Measurements from ENCODE around the gene KRT73. TPM values are rescaled to one million over a fixed set of nuclear protein-coding genes. Genes with fewer than 3 reads are reported as not detected.

Gene KRT73
- total and polyA plus RNA-seq, 2 of the 8 experiments (the other 6 are each of a cell fraction or from before 2014, with no cell fraction given): not detected

DNA sequence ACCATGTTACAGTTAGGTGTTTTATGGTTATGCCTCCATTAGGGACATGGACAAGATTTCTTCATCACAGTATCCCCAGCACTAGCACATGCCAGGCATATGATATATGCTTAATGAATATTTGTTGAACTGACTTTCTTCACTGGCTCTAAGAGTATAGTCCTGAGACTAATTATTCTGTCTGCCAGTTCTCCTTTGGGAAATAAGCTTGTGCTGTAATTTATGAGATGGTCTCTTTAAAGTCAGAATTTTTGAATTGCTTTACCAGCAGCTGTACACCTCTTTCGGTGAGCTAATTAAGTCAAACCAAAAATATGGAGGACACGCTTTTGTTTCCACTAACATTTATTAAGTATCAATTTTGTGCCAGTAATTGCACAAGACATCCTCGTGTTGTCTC is 12.3 kb downstream of the KRT73 start:
- Histone ChIP-seq H4K91ac (replicated peaks; ENCODE audit: insufficient read length, low read length) (no peak overlapping the region), H3K79me1 (ENCODE audit: low read depth, low read length) (no peaks in the 10 kb centered on the region), H3K9me3 (ENCODE audit: insufficient read depth in 2 of 2, low read depth in 1 of 2, low read length in 1 of 2) (no peaks in the 10 kb centered on the region), H3K14ac (ENCODE audit: insufficient read length) (no peak overlapping the region), H3K9ac (replicated peaks in 1 of 4; ENCODE audit: extremely low read depth in 1 of 4, low read depth in 3 of 4, low read length in 3 of 4) (no peak overlapping the region), H2AFZ (ENCODE audit: low read length) (no peak overlapping the region), H4K20me1 (replicated peaks in 1 of 2; ENCODE audit: control insufficient read depth in 1 of 2, insufficient read depth in 2 of 2, low read length in 2 of 2) (no peaks in the 10 kb centered on the region), H3K36me3 (ENCODE audit: control insufficient read depth in 2 of 4, insufficient read depth in 4 of 4, low read length in 3 of 4) (no peaks in the 10 kb centered on the region), H3K79me2 (ENCODE audit: control insufficient read depth in 1 of 2, insufficient read depth in 2 of 2, low read length in 2 of 2) (no peaks in the 10 kb centered on the region), H4K8ac (ENCODE audit: extremely low read depth, insufficient read depth, low read length) (no peak overlapping the region), H3K4ac (replicated peaks; ENCODE audit: insufficient read length, low read depth, low read length) (no peak overlapping the region), H2BK120ac (replicated peaks; ENCODE audit: low read depth, low read length) (no peak overlapping the region), H3K27me3 (replicated peaks in 1 of 4; ENCODE audit: control insufficient read depth in 3 of 4, extremely low read depth in 1 of 4, insufficient read depth in 3 of 4, low read length in 3 of 4) (no peaks in the 10 kb centered on the region; a peak in 3 of 7 replicates), H4K5ac (ENCODE audit: insufficient read length, low read depth, low read length) (no peak overlapping the region), H2BK15ac (ENCODE audit: low read length) (no peak overlapping the region), H3K4me1 (replicated peaks in 1 of 4; ENCODE audit: control insufficient read depth in 3 of 4, insufficient read depth in 4 of 4, low read length in 3 of 4) (peaks cover 0 to 3% (median 0%) of the 10 kb centered on the region in 4 experiments; a peak in 1 of 7 replicates), H3K23me2 (ENCODE audit: low read depth, low read length) (no peaks in the 10 kb centered on the region; the same call in 1 of the 2 replicates), H3K4me3 (ENCODE audit: extremely low read depth in 1 of 4, insufficient read depth in 2 of 4, low read depth in 3 of 4, low read length in 4 of 4) (no peak overlapping the region), H2BK20ac (ENCODE audit: low read length) (no peak overlapping the region), H2BK12ac (ENCODE audit: low read depth, low read length) (no peak overlapping the region), H3K23ac (ENCODE audit: insufficient read length) (no peak overlapping the region), H3K56ac (replicated peaks; ENCODE audit: insufficient read length, low read depth, low read length) (no peak overlapping the region), H3K18ac (ENCODE audit: extremely low read depth, low read length) (no peak overlapping the region), H3K27ac (ENCODE audit: low read depth, low read length) (no peak overlapping the region), H2AK5ac (ENCODE audit: low read depth, low read length) (no peak overlapping the region), H3K4me2 (ENCODE audit: insufficient read depth in 1 of 2, low read depth in 2 of 2, low read length in 2 of 2) (no peak overlapping the region), H2BK5ac (ENCODE audit: low read depth, low read length) (no peak overlapping the region)
- POLR2A ChIA-PET (ENCODE audit: partially characterized antibody): no interaction called here
- 65% methylated on average over 3 of the region's 3 CpGs; no CpG with 5 or more reads in 1 of the 2 experiments for WGBS, 2 experiments (ENCODE audit: extremely low coverage in 1 of 2, insufficient coverage in 1 of 2, insufficient read length in 1 of 2, insufficient replicate concordance in 2 of 2, low coverage in 1 of 2, low lambda C conversion rate in 2 of 2, missing lambda C conversion rate in 1 of 2)
- TF ChIP-seq POLR2AphosphoS5 (IDR thresholded peaks at IDR 0.05; ENCODE audit: low read depth, low read length) (no peak), TCF12 (IDR thresholded peaks at IDR 0.05; ENCODE audit: low read depth, low read length) (no peak), PHF8 (conservative IDR thresholded peaks at IDR 0.05; ENCODE audit: low read depth, low read length) (no peak), SP2 (IDR thresholded peaks at IDR 0.05; ENCODE audit: low read length) (no peak), TEAD4 (IDR thresholded peaks at IDR 0.05; ENCODE audit: low read depth, low read length) (no peak), GABPA (IDR thresholded peaks at IDR 0.05; ENCODE audit: borderline replicate concordance, insufficient read depth, low read length) (no peak), BRCA1 (IDR thresholded peaks at IDR 0.05; ENCODE audit: low read depth, low read length) (no peak), ASH2L (IDR thresholded peaks at IDR 0.05; ENCODE audit: low read length) (no peak), HDAC6 (IDR thresholded peaks at IDR 0.05; ENCODE audit: low read depth, low read length) (no peak), EZH2 (IDR thresholded peaks at IDR 0.05; ENCODE audit: low read depth, low read length, severe bottlenecking) (no peak)
- TF ChIP-seq, protein P1, sequence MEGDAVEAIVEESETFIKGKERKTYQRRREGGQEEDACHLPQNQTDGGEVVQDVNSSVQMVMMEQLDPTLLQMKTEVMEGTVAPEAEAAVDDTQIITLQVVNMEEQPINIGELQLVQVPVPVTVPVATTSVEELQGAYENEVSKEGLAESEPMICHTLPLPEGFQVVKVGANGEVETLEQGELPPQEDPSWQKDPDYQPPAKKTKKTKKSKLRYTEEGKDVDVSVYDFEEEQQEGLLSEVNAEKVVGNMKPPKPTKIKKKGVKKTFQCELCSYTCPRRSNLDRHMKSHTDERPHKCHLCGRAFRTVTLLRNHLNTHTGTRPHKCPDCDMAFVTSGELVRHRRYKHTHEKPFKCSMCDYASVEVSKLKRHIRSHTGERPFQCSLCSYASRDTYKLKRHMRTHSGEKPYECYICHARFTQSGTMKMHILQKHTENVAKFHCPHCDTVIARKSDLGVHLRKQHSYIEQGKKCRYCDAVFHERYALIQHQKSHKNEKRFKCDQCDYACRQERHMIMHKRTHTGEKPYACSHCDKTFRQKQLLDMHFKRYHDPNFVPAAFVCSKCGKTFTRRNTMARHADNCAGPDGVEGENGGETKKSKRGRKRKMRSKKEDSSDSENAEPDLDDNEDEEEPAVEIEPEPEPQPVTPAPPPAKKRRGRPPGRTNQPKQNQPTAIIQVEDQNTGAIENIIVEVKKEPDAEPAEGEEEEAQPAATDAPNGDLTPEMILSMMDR (IDR thresholded peaks at IDR 0.05; ENCODE audit: control extremely low read depth in 1 of 3, insufficient read depth in 1 of 3, low read depth in 1 of 3, low read length in 3 of 3): no peak
- DNase-seq (ENCODE audit: low read depth in 1 of 2, low spot score in 2 of 2): no peak
- no peak for FAIRE-seq
- CTCF ChIA-PET (ENCODE audit: partially characterized antibody): interaction anchor here (0.8 to 1.5 kb wide), 6 partner anchors 9 to 273 kb away, joined by 3 to 6 read pairs (median 4); no protein-coding TSS in a partner anchor

All from H1 (cell line).